Measurements from ENCODE around the gene TBX2. TPM values are rescaled to one million over a fixed set of nuclear protein-coding genes. Genes with fewer than 3 reads are reported as not detected.

Gene TBX2
- total and polyA plus RNA-seq, 2 of the 13 experiments (the other 11 are each of a cell fraction or from before 2014, with no cell fraction given): 2.8 to 15.3 TPM

DNA sequence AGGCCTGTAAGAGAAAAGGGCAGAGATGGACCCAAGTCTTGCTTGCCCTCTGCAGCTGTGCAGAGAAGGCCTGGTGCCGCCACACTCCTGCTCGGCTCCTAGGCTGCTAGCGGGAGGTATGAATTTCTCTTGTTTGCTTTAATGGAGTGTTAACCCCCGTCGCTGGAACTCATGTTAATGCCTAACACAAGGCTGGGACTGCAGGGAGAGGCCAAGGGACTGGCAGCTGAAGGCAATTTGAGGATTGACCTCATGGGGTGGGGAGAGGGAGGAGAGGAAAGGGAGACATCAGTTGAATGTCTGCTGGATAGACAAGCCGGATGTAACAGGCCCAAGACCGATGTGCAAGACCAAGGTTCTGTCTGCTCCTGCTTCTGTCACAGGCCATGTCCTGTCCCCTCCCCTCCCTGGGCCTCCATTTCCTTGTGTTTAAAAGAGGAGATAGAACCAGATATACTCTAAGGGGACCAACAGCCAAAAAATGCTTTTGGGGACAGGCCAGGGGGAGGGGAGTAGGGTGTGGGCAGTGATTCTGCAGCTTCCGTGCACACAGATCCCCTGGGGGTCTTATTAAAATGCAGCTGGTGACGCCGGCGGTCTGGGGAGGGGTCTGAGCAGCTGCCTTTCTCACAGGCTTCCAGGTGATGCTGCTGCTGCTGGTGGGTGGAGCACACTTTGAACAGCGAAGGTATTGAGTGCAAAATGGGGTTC lies 46.7 kb upstream of the TBX2 start:
- no peak overlapping the region for H3K4me2 ChIP-seq (ENCODE audit: low read depth, low read length)
- CTCF ChIA-PET (ENCODE audit: low intra/inter-chr PET ratio, low total read pairs): no interaction called here
- no peak overlapping the region for H3K4me3 ChIP-seq (replicated peaks in 1 of 3; ENCODE audit: insufficient read depth in 1 of 3, low read depth in 2 of 3, low read length in 3 of 3)
- no peaks in the 10 kb centered on the region for H4K20me1 ChIP-seq (ENCODE audit: insufficient read depth, low read length)
- BruUV-seq (replicated peaks): no TSS peak
- 74% methylated on average over 12 of the region's 12 CpGs for WGBS (ENCODE audit: low lambda C conversion rate)
- peak; percentile 15 for FAIRE-seq
- H3K9me3 ChIP-seq (ENCODE audit: low read length): no peaks in the 10 kb centered on the region
- no peaks in the 10 kb centered on the region for H3K79me2 ChIP-seq (ENCODE audit: insufficient read depth, low read length)
- no peak overlapping the region for H3K27ac ChIP-seq (ENCODE audit: extremely low read length, insufficient read depth, low read length)
- H2AFZ ChIP-seq (ENCODE audit: low read length): no peak overlapping the region
- H3K9ac ChIP-seq (ENCODE audit: insufficient read depth, low read depth, low read length): no peak overlapping the region
- H3K4me1 ChIP-seq (ENCODE audit: insufficient read depth, low read length): peaks cover 66% of the 10 kb centered on the region
- POLR2A ChIA-PET: no interaction called here
- H3K27me3 ChIP-seq (ENCODE audit: control insufficient read depth in 1 of 2, insufficient read depth in 2 of 2, low read length in 2 of 2): no peaks in the 10 kb centered on the region
- in situ Hi-C loops (cut with HindIII; ENCODE audit: extremely low pct_ligation_motif_present, low pct_unique_long_range_greater_than_20kb) (no loop called here), intact Hi-C loops (cut with micrococcal nuclease; ENCODE audit: unreplicated experiment) (no loop called here)
- peak; percentile 47 for DNase-seq (ENCODE audit: low spot score)
- ATAC-seq: peak; percentile 35
- no peaks in the 10 kb centered on the region for H3K36me3 ChIP-seq (replicated peaks in 1 of 2; ENCODE audit: control insufficient read depth in 1 of 2, insufficient read depth in 2 of 2, low read length in 2 of 2)
- TF ChIP-seq ZNF891 (CRISPR knock-in tag; IDR thresholded peaks at IDR 0.05): peak; percentile 44; the same call in 1 of the 2 replicates
- TF ChIP-seq, protein P1, sequence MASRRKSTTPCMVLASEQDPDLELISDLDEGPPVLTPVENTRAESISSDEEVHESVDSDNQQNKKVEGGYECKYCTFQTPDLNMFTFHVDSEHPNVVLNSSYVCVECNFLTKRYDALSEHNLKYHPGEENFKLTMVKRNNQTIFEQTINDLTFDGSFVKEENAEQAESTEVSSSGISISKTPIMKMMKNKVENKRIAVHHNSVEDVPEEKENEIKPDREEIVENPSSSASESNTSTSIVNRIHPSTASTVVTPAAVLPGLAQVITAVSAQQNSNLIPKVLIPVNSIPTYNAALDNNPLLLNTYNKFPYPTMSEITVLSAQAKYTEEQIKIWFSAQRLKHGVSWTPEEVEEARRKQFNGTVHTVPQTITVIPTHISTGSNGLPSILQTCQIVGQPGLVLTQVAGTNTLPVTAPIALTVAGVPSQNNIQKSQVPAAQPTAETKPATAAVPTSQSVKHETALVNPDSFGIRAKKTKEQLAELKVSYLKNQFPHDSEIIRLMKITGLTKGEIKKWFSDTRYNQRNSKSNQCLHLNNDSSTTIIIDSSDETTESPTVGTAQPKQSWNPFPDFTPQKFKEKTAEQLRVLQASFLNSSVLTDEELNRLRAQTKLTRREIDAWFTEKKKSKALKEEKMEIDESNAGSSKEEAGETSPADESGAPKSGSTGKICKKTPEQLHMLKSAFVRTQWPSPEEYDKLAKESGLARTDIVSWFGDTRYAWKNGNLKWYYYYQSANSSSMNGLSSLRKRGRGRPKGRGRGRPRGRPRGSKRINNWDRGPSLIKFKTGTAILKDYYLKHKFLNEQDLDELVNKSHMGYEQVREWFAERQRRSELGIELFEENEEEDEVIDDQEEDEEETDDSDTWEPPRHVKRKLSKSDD (CRISPR knock-in tag; IDR thresholded peaks at IDR 0.05; ENCODE audit: low read depth): no peak
- TF ChIP-seq, protein P2, sequence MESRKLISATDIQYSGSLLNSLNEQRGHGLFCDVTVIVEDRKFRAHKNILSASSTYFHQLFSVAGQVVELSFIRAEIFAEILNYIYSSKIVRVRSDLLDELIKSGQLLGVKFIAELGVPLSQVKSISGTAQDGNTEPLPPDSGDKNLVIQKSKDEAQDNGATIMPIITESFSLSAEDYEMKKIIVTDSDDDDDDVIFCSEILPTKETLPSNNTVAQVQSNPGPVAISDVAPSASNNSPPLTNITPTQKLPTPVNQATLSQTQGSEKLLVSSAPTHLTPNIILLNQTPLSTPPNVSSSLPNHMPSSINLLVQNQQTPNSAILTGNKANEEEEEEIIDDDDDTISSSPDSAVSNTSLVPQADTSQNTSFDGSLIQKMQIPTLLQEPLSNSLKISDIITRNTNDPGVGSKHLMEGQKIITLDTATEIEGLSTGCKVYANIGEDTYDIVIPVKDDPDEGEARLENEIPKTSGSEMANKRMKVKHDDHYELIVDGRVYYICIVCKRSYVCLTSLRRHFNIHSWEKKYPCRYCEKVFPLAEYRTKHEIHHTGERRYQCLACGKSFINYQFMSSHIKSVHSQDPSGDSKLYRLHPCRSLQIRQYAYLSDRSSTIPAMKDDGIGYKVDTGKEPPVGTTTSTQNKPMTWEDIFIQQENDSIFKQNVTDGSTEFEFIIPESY (CRISPR knock-in tag; IDR thresholded peaks at IDR 0.05): peak; percentile 97
- peak; percentile 58 for TF ChIP-seq SALL1 (CRISPR knock-in tag; IDR thresholded peaks at IDR 0.05)
- TF ChIP-seq HOXD1 (CRISPR knock-in tag; IDR thresholded peaks at IDR 0.05): no peak
- no peak for TF ChIP-seq ZBTB7B (CRISPR knock-in tag; IDR thresholded peaks at IDR 0.05)
- TF ChIP-seq, protein P3, sequence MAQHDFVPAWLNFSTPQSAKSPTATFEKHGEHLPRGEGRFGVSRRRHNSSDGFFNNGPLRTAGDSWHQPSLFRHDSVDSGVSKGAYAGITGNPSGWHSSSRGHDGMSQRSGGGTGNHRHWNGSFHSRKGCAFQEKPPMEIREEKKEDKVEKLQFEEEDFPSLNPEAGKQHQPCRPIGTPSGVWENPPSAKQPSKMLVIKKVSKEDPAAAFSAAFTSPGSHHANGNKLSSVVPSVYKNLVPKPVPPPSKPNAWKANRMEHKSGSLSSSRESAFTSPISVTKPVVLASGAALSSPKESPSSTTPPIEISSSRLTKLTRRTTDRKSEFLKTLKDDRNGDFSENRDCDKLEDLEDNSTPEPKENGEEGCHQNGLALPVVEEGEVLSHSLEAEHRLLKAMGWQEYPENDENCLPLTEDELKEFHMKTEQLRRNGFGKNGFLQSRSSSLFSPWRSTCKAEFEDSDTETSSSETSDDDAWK (CRISPR knock-in tag; IDR thresholded peaks at IDR 0.05): no peak
- TF ChIP-seq, protein P4, sequence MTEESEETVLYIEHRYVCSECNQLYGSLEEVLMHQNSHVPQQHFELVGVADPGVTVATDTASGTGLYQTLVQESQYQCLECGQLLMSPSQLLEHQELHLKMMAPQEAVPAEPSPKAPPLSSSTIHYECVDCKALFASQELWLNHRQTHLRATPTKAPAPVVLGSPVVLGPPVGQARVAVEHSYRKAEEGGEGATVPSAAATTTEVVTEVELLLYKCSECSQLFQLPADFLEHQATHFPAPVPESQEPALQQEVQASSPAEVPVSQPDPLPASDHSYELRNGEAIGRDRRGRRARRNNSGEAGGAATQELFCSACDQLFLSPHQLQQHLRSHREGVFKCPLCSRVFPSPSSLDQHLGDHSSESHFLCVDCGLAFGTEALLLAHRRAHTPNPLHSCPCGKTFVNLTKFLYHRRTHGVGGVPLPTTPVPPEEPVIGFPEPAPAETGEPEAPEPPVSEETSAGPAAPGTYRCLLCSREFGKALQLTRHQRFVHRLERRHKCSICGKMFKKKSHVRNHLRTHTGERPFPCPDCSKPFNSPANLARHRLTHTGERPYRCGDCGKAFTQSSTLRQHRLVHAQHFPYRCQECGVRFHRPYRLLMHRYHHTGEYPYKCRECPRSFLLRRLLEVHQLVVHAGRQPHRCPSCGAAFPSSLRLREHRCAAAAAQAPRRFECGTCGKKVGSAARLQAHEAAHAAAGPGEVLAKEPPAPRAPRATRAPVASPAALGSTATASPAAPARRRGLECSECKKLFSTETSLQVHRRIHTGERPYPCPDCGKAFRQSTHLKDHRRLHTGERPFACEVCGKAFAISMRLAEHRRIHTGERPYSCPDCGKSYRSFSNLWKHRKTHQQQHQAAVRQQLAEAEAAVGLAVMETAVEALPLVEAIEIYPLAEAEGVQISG (CRISPR knock-in tag; IDR thresholded peaks at IDR 0.05): 0 out of 2 replicates have a peak, but pooled peaks have one; percentile 27
- TF ChIP-seq, protein P5, sequence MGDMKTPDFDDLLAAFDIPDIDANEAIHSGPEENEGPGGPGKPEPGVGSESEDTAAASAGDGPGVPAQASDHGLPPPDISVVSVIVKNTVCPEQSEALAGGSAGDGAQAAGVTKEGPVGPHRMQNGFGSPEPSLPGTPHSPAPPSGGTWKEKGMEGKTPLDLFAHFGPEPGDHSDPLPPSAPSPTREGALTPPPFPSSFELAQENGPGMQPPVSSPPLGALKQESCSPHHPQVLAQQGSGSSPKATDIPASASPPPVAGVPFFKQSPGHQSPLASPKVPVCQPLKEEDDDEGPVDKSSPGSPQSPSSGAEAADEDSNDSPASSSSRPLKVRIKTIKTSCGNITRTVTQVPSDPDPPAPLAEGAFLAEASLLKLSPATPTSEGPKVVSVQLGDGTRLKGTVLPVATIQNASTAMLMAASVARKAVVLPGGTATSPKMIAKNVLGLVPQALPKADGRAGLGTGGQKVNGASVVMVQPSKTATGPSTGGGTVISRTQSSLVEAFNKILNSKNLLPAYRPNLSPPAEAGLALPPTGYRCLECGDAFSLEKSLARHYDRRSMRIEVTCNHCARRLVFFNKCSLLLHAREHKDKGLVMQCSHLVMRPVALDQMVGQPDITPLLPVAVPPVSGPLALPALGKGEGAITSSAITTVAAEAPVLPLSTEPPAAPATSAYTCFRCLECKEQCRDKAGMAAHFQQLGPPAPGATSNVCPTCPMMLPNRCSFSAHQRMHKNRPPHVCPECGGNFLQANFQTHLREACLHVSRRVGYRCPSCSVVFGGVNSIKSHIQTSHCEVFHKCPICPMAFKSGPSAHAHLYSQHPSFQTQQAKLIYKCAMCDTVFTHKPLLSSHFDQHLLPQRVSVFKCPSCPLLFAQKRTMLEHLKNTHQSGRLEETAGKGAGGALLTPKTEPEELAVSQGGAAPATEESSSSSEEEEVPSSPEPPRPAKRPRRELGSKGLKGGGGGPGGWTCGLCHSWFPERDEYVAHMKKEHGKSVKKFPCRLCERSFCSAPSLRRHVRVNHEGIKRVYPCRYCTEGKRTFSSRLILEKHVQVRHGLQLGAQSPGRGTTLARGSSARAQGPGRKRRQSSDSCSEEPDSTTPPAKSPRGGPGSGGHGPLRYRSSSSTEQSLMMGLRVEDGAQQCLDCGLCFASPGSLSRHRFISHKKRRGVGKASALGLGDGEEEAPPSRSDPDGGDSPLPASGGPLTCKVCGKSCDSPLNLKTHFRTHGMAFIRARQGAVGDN (CRISPR knock-in tag; IDR thresholded peaks at IDR 0.05): peak; percentile 59
